GM18858 (cell line): Measurements from ENCODE around the gene AAGAB.

ENCODE experiments used
- ATAC-seq: cut with Tn5 transposase; IDR thresholded peaks from one replicate; pipeline ENCODE4 v1.9.1; 2021; ENCODE audit not compliant: unreplicated experiment

AAGAB gene

DNA sequence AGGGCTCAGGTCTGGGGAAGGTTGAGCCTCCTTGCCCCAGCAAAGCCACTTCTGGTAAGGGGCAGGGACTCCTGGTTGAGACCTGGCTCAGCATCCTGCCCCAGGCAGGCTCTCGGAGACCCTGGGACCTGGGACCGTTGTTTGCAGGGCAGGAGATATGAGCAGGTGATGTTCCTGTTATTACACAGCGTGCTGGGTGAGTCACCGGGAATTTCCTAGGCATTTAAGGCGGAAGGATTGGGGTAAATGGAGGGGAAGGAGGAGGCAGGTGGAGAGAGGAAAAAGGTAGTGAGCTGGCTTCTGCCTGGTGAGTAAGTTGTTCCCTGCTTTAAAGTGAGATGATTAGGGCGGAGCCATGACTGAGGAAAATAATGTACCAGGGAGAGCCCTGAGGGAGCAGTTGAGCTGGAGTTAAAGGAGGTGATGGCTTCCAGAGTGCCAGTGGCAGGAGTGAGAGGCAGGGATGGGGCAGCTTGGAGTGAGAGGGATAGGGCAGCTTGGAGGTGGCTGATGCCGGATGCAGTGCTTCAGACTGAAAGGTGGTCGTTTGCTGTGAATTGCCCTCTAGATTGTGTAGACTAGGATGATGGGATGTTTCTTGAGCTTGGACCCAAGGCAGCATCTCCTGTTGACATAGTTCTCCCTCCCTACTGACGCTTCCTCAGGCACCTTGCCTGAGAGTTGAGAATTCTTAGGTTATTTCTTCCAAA is 79.4 kb downstream of the AAGAB start:
- ATAC-seq = no peak

DNA sequence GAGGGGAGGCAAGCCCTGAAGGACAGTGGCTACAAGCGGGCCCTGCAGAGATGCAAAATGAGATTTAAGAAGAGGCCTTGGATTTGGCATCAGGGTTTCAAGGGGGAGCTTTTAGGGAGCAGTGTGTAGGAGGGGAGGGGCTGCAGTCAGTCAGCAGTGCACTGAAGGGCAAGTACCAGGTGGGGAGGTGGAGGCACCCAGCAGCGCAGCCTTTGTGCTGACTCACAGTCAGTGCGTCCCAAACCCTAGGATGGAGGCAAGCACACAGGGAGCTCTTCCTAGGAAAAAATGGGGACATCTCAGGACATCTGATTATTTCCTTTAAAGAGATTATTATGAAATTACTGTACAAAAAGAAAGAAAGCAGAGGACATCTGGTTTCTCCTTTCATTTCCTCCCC is 80.0 kb downstream of the AAGAB start:
- no peak for ATAC-seq

DNA sequence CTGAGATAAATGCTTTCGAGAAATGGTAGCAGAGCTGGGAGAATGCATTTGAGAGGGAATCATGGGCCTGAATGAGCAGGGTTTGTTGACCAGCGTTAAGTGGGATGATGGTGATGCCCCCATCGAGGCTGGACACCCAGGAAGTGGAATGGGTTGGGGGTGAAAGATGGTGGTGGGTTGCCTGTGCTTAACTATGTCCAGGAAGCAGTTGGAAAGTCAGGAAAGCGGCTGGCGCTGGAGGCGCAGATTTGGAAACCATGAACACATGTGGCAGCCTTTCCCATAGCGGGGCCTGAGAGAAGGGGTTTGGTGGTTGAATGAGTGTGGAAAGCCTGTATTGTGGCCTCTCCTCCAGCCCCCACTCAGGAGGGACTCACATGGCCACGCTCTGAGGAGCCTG is 80.7 kb downstream of the AAGAB start:
- no peak for ATAC-seq

DNA sequence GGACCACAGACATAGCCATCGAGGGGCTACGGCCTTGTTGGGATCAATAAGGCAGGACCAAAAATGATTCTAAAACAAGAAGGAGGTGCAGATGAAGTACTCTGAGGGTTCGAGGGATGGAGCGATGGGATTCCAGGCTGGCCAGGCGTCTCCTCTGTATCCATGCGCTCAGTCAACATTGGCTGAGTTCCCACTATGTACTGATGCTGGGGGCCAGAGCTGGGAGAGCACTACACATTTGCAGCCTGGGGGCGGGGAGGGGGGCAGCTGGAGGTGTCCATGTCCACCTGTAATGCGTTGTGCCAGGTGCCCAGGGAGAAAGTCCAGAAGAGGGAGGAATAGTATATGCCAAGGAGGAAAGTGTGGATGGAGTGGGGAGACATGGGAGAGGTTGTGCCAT is 81.5 kb downstream of the AAGAB start:
- ATAC-seq = no peak

DNA sequence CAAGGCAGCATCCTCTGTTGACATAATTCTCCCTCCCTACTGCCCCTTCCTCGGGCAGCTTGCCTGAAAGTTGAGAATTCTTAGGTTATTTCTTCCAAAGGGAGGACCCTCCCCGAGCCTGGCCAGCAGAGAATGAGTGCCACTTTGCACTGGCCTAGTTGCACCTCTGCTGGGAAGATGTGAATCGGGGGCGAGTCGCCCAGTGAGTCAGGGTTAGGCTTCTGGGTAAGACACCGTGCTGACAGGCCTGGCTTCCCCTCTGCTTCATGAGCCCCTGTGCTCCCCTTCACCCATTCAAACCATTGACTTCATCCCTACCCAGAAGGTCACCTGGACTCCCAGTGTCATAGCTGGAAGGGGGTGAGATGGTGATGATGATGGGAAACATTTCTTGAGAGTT is 82.3 kb downstream of the AAGAB start:
- ATAC-seq = no peak

DNA sequence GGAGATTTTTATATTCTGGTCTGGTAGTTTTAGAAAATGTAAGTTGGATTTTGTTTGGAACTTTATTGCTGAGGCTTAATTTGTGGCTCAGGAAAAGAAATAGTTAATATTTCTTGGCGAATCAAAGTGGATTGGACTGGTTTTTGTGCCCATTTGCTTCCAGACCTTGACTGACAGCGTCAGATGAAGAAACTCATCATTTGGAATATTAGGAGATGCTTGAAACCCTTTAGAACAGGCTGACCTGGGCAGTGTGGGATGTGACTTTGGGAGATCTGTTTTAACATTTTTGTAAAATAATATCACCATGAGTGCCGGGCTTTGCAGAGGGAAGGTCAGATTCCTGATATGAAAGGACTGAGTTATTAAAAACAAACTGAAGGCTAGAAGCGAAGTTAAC is 83.0 kb downstream of the AAGAB start:
- no peak for ATAC-seq

DNA sequence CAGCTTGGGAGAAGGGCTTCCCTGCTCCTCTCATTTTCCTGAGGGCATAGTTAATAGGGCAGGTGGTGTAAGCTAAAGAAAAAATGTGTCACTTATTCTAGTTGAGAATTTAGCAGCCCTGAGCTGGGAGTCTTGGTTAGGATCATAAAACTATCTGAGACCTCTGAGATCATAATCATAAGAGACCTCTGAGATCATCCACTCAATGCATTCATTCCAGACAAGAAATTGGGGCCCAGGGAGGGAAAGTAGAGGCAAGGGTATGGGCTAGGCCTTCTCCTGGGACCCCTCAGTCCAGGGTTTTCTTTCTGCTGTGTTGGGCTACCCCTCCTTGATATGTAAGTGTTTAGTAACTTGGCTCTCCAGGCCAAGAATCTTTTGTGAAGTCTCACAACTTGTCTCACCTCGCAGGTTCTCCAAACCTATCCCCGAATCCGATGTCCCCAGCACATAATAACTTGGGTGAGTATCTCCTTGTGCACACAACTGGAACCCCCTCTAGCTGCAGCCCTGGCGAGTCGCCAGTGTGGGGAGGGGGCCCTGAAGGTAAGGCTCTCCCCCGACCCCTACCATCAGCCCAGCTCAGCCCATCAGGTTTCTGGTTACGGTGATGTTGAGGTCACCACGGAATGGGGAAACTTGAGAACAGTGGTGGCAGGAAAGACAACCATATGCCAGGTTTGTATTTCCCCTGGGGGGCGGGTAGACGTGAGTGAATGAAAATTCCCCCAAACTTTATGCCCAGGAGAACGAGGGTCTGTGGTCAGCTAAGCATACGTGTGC is 84.1 kb downstream of the AAGAB start:
- ATAC-seq = no peak

DNA sequence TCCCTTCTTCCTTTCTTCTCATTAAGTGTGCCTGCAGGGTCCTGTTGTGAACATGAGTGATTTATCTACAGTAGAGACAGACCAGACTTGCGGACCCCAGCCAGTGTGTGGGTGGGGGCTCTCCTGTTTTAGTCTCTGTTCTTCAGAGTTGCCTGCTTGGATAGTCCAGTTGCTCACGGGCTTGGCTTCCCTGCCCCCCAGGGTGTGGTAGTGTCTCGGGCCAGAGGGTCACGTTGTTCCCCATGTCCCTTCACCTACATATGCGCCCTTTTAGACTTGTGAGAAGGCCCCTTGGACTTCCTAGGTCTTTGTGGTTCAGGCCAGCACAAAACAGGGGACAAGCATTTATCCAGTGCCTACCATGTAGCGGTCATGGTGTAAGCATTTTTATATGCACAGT is 85.8 kb downstream of the AAGAB start:
- ATAC-seq = no peak

DNA sequence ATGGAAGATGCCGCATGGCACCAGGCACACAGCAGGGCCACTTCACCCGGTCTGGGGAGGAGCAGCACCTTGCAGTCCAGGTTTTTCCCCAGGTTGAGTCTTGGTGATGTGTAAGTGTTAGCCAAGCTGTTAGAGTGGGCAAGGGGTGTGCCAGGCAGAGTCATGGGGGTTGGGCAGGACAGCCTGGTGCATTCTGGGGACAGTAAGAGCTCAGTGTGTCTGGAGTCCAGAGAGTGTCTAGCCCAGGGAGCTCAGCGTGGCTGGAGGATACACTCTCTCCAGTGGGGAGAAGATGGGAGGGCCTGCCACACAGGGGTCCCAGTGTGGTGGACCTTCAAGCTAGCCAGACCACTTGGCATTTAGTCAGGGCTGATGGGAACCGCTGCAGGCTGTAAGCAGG is 87.4 kb downstream of the AAGAB start:
- ATAC-seq = no peak

DNA sequence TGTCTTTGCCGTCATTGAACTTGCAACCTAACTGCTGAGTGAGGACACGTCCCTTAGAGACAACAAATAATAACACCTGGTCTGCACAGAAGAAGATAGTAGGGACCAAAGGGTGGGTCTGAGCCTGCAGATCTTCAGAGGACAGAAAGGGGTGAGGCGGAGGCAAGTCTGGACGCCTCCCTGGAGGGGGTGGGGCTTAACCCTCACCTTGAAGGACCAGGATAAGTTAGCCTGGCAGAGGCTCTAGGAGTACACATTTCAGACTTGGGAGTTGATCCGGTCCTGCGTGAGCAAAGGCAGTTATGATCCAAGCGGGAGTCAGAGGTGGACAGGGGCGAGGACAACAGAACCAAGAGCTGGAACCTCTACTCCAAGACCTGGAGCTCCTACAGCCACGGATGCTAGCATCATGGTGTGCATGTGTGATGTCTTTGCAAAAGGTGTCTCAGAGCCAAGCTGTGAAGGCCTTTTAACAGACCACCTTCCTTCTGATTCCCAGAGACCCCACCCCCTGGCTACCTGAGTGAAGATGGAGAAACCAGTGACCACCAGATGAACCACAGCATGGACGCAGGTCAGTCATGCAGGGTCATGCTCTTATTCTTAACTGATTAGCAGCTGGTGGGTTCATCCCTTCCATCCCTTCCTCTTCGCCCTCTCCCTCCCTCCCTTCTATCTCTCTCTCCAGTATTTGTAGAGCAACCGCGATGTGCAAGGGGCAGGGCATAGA is 88.0 kb downstream of the AAGAB start:
- no peak for ATAC-seq

DNA sequence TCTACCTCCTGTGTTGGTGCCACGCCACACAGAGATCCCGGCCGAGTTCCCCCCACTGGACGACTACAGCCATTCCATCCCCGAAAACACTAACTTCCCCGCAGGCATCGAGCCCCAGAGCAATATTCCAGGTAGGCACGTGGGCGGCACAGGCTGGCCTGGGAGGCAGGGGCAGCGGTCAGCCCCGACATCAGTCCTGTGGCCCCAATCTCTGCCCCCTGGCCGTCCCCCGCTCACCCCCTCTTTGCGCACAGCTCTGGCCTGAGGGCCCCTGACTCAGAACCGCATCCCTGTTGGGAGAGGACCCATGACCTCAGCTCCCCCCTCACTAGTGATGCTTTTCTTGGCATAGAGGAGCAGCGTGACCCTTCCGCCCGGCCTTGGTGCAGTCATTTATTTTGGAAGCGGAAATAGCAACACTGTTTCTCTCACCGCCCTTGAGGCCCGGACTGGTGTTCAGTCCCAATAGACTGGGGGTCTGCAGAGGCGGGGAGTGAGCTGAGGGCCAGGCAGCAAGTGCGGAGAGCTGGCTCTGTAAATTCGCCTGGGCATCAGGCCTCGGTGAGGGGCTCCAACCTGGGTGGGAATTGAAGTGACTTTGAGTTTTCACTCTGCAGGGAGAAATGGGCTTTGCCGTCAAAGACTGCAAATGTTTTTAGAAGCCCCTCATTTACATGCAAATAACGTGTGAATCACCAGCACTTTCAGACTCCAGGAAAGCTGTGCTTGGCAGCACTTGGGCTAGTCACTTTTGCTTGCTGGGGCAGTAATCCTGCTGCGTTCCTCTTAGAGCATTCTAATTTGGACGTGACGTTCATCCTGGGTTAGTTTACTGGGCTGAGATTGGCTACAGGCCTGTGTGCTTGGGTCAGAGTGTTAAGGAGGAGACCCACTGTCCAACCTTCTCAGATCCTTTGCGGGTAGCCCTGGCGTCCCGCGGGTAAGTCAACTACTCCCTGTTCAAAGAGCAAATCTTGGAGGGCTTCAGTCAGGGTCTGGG is 88.9 kb downstream of the AAGAB start:
- no peak for ATAC-seq

DNA sequence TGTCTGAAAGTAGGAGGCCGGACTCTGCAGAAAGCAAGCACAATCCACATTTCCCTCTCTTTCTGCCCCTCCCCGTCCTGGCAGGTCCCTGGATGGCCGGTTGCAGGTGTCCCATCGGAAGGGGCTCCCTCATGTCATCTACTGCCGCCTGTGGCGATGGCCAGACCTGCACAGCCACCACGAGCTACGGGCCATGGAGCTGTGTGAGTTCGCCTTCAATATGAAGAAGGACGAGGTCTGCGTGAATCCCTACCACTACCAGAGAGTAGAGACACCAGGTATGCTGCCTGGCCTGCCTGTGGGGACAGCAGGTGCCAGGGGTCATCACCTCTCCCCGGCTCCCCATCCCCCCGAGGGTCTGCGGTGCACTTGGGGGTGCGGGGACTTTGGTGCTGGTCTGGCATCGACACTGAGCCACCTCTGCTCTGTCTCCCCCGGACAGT is 89.6 kb downstream of the AAGAB start:
- no peak for ATAC-seq

DNA sequence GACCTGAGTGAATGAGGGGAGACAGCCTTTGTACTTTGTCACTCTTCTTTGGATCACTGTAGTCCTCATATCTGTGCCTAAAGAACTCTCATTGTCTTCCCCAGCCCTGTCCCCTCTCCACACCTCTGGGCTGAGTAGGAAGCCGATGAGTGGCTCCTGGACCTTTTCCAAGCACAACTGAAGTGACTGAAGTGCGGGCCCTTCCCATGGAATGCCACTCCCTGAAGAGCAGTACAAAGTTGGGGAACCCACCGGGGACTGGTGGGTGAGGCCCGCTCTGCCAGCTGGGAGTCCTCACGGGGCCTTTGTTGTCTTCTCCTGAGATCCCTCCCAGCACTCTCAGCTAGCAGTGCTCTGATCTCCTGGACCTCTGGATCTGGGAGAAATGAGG is 90.1 kb downstream of the AAGAB start:
- no peak for ATAC-seq

DNA sequence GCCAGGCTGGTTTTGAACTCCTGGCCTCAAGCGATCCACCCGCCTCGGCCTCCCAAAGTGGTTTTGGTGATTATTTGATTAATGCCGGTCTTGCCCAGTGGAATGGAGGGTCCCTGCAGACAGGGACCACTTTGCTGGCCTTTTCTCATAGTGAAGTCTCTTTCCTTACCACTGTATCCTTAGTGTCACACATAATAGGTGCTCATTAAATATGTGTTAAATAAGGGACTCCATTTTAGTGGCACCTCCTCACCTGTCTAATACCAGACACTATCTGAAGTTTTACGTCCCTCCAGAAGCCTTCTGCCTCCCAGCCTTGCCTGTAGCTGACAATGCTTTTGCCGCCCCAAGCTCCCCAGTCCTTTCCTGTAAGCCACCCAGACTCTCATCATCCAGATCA is 91.3 kb downstream of the AAGAB start:
- no peak for ATAC-seq

DNA sequence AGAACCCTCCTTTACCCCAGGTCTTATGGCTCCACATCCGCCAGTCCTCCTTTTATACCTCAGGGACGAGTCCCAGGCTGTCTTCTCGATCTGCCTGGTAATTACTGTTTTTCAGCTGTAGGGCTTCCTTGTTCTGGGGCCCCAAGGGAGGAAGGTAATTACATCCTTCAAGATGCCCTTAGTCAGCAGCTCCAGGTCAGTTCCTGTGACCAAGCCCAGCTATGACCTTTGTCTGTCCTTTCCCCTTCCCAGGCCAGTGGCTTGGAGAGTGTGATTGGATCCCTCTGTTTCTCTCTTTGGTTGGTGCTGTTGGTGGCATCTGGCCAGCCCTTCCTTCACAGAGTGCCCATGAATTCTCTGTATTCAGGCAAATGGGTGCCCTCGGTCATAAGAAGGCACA is 92.6 kb downstream of the AAGAB start:
- no peak for ATAC-seq

DNA sequence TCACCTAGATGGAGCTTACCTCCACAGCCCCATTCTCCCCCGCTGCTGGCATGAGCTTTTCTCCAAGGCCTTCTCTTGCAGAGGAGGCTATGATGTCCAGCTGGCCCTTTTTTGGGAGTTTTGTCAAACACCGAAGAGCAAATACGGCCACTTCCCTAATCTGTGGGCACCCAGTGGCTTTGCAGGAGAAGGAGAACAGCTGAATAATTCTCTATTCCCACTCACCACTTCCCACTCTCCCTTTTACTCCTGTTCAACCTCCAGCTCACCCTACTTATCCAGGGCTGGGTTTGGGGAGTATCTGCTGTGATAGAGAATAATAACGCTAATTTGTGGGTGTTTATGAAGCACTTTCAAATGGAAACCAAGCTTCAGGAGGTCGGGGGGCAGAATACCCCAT is 93.0 kb downstream of the AAGAB start:
- no peak for ATAC-seq

DNA sequence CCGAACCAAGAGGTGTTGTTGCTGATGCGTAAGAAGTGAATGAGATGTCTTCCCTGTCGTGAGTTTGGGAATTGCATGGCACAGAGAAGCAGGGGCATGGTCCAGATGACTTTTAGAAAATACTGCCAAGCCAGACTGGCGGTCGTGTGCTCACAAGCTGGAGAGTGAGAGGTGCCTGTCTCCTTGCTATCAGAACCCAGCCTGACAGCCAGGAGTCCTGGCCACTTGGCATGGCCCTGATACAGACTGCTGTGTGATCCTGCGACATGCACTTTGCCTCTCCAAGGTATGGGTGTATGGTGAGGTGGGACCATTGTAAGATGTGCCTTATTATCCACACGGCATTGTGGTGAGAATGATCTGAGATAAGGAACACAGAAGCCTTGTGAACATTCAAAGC is 96.1 kb downstream of the AAGAB start:
- no peak for ATAC-seq

DNA sequence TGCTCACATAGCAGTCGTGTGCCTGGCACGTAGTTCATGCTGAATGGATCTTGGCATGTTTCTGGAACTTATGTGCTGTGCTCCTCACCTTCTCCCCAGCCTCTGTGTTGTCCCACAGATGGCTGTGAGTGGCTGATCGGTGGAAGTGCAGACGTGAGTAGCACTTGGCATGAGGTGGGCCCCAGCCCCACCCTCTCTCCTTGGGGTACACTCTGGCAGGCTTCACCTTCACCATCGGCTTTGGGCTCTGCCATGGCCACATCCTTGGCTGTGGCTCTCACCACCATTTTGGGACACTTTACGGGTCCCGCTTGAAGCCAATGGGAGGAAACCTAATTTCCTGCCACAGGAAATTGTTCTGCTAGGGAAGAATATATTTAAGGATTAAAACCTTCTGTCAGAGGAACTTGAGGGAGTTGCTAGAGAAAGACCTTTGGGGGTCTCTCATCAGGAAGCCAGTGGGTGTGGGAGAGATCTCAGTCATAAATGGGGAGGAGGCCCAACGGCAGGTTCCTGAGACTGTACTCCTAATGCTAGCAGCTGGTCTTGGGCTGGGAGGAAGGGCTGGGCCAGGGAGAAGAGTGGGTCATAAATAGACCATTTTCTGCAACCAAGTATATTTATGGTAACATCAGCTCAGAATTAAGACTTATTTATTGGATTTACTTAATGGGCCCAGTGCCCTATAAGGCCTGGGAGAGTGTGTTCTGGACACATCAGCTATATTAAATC is 96.8 kb downstream of the AAGAB start:
- no peak for ATAC-seq

DNA sequence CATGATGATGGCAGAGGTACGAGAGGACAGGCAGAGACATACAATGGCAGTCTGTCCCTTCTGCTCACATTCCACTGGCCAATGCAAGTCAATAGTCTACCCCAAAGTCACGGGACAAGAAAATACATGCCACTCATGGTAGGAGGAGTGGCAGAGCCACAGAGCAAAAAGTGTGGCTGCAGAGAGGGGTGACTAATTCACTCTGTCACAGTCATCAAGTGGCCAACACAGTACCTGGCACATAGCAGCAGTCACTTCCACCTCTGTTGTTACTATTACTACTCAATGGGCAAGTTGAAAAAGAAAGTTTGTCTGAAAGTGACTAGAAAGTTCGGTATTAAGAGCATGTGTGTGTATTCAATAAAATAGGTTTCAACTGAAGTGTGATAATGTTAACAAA is 97.6 kb downstream of the AAGAB start:
- no peak for ATAC-seq

DNA sequence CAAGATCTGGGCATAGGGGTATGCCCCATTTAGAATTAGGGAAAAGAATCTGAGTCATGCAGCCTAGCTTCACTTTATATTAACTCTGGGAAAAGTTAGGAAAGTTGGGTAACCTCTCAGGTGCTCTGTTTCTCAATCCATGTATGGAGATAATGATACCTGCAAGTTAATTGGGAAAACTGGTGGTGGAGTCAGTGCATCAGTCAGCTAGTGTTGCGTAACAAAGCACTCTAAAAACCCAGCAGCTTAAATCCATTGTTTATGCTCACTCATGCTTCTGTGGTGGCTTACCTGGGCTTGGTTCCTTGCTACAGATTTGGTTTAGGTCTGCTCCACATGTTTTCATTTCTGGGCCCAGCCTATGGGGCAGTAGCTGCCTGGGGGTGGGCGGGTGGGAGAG is 98.0 kb downstream of the AAGAB start:
- ATAC-seq = no peak
